Measurements from ENCODE around the gene KLHL8. TPM values are rescaled to one million over a fixed set of nuclear protein-coding genes. Genes with fewer than 3 reads are reported as not detected.

KLHL8 gene
- total RNA-seq, 1 donor from 2014 or later, result 34.6 TPM

GRCh38 chr4:87121341-87122065, 98.9 kb downstream of the KLHL8 start:
- DNase-seq (ENCODE audit: low read depth), result peak; percentile 64

- DNase-seq (ENCODE audit: low read depth), result peak; percentile 87
Observed at GRCh38 chr4:87120411-87121162, 99.8 kb downstream of the KLHL8 start.

- DNase-seq (ENCODE audit: low read depth), result no peak
Observed at GRCh38 chr4:87120010-87120409, 100.4 kb downstream of the KLHL8 start.

GRCh38 chr4:87118826-87119225, 101.6 kb downstream of the KLHL8 start:
- peak; percentile 81 for DNase-seq (ENCODE audit: low read depth)

GRCh38 chr4:87118421-87118820, 102.0 kb downstream of the KLHL8 start:
- peak; percentile 77 for DNase-seq (ENCODE audit: low read depth)

- no peak for DNase-seq (ENCODE audit: low read depth)
Observed at GRCh38 chr4:87117732-87118075, 102.7 kb downstream of the KLHL8 start.

- peak; percentile 100 for DNase-seq (ENCODE audit: low read depth)
Observed at GRCh38 chr4:87117051-87117731, 103.2 kb downstream of the KLHL8 start.

- peak; percentile 77 for DNase-seq (ENCODE audit: low read depth)
Observed at GRCh38 chr4:87116231-87116630, 104.2 kb downstream of the KLHL8 start.

GRCh38 chr4:87114245-87115062, 106.0 kb downstream of the KLHL8 start:
- no peak for DNase-seq (ENCODE audit: low read depth)

GRCh38 chr4:87112063-87112462, 108.4 kb downstream of the KLHL8 start:
- no peak for DNase-seq (ENCODE audit: low read depth)

Other genes with a start within 250 kb of the KLHL8 start
- 0.05 TPM in 1 of 2 replicates, not detected in the other for gene HSD17B13, start 102.3 kb upstream of the KLHL8 start, total RNA-seq
- gene HSD17B11, start 170.6 kb upstream of the KLHL8 start, total RNA-seq, result 31.6 and 34.0 TPM in 2 replicates
- 16.3 and 44.1 TPM in 2 replicates for gene NUDT9, start 202.0 kb upstream of the KLHL8 start, total RNA-seq